Peyer's patch (tissue), 4 donors: ENCODE measurements around the gene TICRR.

Experiments
- CTCF ChIP-seq, 6 experiments: fragments of 450-650 bp in 4 of 6; fragments of 200-600 bp in 2 of 6; sonication (generic) in 1 of 6; IDR thresholded peaks; one replicate each; pipeline ENCODE4 v1.5.1; 2017 to 2019; ENCODE audit warnings: antibody characterized with exemption in 6 of 6, mild to moderate bottlenecking in 3 of 6, moderate library complexity in 1 of 6
- POLR2A ChIP-seq, 2 donors: fragments of 450-650 bp; IDR thresholded peaks; one replicate each; pipeline ENCODE4 v1.5.1; 2017; ENCODE audit warnings: antibody characterized with exemption in 2 of 2, mild to moderate bottlenecking in 2 of 2, moderate library complexity in 2 of 2

- TF ChIP-seq CTCF (IDR thresholded peaks at IDR 0.05) (no peak), POLR2A (IDR thresholded peaks at IDR 0.05) (no peak)
Measured at GRCh38 chr15:89669309-89669865, 94.1 kb downstream of the TICRR start.
